HG03108 (cell line): ENCODE data around the gene ACKR3.

Experiments
- ATAC-seq: cut with Tn5 transposase; IDR thresholded peaks from one replicate; pipeline ENCODE4 v1.9.1; 2021; ENCODE audit warnings: moderate library complexity; ENCODE audit not compliant: unreplicated experiment

ACKR3 gene

DNA sequence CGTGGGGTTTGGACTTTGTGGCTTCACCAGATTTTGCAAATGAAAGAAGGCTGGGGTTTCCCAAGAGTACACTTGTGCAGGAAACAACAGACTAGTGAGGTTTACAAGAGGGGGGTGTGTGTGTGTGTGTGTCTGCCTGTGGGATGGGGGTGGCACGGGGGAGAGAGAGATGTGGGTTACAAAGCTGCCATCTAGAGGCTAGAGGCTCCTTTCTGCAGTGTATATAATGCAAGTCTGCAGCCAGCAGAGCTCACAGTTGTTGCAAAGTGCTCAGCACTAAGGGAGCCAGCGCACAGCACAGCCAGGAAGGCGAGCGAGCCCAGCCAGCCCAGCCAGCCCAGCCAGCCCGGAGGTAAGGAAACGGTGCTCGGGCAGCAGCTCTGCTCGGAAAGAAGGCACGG lies at the start of gene ACKR3:
Gene ACKR3 (plus strand): TSS at position 253 of the 401 bp plus-strand sequence. CDS start 10,641 bp downstream, outside the sequence.
- peak; percentile 76 for ATAC-seq

DNA sequence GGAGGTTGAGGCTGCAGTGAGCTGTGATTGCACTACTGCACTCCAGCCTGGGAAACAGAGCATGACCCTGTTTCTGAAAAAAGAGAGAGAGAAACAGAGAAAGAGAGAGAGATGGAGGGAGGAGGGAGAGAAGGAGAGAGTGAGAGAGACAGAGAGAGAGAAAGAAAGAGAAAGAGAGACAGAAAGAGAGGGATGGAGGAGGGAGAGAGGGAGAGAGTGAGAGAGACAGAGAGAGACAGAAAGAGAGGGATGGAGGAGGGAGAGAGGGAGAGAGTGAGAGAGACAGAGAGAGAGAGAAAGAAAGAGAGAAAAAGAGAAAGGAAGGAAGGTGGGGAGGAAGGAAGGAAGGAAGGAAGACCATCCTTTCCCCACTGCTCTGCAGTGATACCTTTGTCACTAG lies 48.1 kb upstream of the ACKR3 start:
- no peak for ATAC-seq

DNA sequence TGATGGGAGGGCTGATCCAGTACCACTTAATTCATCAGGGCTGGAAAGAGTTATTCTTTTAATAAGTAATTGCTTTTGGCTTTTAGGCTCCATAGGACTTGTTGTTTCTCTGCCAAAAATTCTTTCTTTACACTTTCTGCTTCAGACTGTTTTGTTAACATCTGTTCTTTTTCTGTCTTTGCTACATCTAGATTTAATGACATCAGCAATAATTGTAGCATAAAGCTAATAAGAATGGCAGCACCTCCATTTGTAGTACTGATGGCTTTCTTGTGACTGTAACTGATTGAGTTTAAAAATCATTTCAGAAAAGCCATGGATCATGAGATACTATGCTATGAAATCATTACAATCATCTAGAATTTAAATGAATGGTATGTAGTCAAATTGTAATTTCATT lies 46.4 kb upstream of the ACKR3 start:
- ATAC-seq, result no peak

DNA sequence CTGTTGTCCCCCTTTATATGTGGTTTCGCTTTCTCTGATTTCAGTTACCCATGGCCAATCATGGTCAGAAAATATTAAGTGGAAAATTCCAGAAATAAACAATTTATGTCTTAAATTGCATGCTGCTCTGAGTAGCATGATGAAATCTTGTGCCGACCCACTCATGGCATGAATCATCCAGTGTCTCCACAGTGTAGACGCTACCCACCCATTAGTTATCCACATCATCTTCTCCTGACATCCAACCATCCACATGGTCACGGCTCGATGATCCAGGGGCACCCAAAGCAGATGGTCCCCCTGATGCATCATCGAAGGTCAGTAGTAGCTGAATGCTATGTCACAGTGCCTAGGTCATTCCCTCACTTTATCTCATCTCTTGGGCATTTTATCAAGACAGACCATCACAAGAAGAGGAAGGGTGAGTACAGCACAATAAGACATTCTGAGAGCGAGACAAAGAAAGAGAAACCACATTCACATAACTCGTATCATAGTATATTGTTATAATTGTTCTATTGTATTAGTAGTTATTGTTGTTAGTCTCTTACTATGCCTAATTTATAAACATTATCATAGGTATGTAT lies 44.1 kb upstream of the ACKR3 start:
- no peak for ATAC-seq

DNA sequence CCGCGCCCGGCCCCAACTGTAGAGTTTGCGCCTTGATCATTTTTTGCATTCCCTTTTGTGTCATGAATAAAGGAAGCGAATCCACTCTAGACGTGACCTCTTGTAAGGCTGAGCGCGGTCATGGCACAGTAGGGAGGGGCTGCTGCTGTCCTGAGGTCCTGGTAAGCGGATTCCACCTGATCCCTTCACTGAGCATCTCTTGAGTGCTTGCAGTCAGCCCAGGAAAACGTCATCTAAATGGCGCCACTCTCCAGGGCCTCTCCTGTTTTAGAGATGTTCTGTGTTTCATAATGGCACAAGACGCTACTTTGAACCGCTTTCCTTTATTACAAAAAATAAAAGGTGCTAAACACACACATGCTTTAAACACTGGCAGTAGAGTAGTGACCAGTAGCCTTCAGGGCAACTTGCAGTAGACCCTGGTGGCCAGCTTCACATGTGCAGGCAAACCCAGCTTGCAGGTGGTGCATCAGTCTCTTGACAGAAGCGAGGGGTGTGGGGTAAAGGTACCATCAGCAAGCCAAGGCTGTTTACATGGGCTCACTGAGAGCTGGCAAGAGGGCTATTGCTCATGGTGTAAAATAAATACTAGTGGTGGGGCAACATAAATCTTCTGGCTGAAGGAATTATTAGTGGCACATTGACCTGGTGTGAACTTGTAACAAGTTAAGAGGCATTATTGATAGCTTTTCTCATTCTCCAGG lies 43.0 kb upstream of the ACKR3 start:
- ATAC-seq, result no peak

DNA sequence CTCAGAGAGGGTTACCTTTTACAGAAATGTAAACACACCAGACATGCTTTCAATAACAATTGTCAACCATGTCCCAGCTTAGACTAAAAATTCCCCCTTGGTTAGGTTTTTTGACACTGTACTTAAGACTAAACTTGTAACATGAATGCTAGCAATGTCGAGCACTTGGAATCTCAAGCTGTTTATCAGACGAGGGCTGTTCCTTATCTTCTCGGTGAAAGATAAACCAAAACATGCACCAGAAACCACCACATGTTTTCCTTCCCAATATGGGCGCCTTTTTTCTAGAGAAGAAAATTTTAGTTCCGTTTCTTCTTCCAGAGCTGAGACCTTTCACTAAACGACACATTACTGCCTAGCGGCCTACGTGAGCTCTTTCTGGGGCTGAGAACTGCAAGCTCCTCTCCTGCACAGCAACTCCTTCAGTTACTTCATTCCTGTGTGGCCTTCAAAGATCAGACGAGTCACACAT lies 42.4 kb upstream of the ACKR3 start:
- ATAC-seq, result no peak

DNA sequence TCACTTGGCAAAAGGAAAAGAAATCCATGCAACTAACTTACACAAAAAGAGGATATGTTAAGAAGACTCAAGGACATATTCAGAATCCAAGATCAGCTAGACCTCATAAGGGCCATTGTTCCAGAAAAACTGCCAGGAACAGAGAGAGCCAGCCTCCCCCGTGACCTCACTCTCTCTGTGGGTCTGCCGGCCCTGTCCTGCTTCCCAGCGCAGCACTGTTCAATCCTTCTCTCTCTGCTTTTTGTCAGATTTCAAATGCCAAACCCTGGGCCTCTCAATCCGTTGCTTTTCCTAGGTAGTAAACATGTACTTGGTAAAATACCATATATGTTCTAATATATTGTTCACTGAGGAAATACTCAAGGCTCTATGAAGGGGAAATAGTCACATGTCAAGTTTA lies 40.0 kb upstream of the ACKR3 start:
- ATAC-seq, result no peak

DNA sequence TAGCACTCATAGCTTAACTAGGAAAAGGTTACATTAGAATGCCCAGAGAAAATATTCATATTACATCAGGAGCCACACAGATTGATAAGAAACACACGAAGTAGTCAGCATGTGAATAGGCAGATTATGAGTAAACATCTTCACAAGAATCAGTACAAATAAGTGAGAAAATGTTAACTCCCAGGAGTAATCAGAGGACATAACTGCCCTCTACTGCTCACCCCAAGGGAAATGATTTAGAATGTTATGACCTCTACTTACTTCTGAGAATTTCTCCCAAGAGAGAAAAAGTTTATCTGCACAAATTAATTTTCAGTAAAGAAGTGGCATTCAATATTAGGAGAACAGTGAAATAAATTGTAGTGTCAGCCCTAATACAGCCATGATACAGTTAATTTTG lies 39.1 kb upstream of the ACKR3 start:
- no peak for ATAC-seq

DNA sequence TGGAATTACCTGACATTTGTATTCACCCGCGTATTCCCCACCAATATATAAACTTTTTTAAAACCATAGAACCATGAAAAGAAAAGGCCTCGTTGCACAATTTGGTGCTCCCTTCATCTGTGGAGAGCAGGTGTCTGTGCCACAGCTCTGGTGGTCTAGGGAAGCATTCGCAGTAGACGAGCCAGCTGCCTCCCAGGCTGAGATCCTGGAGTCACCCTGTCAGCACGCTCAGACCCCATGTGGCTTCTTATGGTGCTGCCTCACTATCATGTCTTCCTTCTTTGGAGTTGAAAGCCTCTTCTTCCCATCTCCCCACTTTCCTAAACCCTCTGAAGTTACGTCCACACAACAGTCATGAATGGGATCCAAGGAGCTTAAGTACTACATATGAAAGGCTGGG lies 38.4 kb upstream of the ACKR3 start:
- no peak for ATAC-seq

DNA sequence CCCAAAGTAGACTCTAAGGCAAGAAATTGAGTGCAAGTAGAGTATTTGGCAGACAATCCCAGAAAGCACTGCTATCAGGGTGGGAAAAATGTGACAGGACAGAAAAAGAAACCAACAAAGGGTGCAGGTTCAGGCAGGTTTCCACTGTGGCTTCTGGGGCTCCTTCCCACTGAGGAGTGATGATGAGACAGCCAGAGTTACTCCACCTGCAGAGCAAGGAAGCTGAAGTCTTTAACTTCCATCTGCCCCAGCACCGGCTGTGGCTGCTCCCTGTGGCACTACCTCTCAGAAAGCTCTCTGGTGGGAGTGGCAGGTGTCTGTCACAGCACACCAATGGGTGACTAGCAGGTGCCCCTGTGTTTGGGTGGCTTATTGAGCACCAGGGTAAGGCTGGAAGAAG lies 37.6 kb upstream of the ACKR3 start:
- no peak for ATAC-seq

DNA sequence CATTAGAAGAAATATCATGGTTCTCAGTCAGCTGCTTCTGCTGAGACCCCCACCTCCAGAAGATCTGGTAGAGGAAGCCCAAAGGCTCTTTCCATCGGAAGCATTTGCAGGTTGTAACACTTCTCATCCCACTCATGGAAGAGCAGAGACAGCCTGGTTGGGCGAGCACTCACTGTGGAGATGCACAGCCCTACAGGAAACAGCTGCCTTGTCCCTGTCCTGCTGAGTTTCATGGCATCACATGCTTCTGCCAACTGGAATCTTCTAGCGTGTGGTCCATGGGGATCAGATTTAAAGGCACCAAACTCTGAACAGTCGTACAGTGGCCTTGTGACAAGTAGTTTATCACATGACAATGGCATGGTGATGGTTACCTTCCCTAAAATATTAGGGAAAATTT lies 36.3 kb upstream of the ACKR3 start:
- ATAC-seq, result no peak

DNA sequence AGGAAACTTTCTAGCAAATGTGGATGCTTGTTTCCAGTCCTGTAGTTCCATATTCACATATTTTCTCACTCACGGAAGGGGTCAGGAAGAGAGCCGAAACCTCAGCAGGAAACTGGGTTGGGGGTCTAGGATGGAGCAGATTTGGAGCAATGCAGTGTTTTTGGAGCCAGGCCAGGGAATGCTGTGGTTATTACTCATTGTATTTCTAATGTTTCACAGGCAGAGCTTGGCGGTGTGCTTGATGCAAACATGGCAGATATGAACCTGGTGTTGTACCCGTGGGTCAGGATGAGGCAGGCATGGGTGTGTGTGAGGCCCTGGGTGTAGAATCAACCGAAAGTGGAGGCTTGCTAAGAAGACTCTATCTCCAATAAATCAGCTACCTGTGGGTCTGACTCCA lies 34.6 kb upstream of the ACKR3 start:
- no peak for ATAC-seq

DNA sequence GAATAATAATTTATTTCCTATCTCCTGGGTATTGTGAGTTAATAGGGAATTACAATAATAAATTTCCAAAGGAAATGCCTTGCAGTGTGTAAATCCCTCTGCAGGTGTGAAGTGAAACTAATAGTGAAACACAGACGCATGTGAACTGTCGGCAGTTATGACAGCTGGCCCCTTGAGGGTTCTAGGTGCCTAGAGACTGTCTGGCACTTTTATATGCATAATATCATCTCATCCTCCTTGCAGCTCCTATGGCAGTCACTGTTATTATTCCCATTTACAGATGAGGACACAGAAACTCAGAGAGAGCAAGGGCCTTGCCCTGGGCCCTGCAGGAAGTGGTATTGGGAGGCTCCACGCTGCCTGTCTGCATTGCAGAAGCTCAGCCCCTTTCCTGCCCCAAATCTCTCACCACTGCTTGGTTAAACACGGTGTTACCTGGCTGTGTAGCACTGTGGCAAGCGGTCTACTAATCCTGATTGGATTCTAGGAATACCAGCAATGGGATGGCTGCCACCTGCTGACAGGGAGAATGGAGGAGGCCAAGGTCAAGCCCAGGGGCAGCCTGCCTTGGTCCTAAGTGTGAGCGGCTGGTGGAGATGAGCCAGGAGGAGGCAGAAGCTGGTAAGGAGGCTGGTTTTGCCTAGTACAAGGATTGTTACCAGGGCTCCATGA lies 32.8 kb upstream of the ACKR3 start:
- peak; percentile 40 for ATAC-seq

DNA sequence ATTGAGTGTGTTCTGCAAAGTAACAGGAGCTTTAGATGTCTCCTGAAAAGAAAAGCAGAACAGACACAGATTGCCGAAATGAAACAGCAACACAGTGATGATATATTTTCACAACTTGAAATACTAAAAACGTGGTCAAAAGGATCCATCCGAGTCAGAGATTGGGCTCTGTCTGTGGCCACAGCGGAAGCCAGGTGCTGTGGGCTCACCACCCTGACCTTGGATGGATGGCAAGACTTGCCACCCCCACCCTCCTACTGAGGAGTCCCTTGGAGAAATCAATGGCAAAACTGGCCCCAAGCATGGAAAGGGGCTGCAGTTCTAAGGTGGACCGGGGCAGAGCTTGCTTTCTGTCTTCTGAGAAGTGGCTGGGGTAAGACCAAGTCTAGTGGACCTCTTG lies 31.4 kb upstream of the ACKR3 start:
- ATAC-seq, result peak; percentile 50

DNA sequence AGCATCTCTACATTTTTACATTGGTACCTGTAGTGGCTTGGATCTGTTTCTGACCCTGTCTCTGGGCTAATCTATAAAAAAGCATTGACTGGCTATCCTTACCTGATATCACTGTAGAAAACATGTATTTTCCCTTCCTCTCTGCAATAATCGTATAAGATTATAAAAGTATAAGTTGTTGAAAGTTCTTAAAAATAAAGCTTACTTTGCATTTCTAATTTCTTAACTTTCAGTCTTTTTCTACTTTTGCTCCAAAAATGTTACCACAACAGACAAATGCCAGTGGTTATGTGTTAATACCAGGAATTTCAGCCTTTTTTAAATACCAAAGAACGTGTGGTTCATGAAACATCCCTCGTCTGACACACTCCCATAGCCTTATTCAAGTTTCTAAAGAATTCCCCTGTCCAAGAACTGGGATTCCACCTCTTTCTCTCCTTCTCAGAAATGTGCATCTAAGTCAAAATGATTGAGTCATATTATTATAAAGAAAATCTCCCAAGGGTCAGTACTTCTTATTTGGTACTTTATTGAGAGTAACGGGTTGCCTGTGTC lies 28.5 kb upstream of the ACKR3 start:
- no peak for ATAC-seq

DNA sequence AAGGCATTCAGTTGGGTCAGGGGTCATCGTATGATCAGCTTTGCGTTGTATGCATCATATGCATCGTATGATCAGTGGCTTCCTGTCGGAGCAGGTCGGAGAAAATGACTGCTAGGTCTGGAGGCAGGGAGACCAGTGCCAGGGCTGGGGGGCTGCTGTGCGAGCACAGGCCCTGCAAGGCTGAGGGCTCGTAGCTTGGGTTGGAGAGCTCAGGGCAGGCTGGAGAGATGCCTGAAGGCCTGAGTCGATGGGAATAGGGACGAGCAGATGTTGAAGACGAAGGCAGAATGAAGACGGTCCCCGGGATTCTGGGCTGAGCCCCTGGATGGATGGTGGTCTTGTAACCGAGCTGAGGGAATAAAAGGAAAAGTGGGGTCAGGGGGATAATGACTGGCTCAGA lies 25.3 kb upstream of the ACKR3 start:
- no peak for ATAC-seq

DNA sequence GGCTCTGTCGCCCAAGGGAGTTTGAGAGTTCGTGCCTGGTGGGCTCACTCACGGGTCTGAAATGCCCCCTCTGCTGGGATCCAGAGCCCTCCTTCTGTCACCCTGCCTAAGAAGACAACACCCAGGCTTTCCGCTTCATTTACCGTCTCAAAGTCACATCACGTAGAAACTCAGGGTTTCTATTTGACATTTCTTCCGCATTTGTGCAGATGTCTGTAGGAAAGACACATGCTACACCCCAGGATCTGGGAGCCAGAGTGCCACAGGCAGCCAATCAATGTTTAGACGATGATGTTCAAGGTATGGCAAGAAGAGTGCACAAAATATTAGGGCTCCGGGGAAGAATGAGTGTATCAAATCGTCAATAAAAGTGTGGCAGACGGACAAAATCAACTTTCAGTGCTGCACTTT lies 24.4 kb upstream of the ACKR3 start:
- ATAC-seq, result peak; percentile 50

DNA sequence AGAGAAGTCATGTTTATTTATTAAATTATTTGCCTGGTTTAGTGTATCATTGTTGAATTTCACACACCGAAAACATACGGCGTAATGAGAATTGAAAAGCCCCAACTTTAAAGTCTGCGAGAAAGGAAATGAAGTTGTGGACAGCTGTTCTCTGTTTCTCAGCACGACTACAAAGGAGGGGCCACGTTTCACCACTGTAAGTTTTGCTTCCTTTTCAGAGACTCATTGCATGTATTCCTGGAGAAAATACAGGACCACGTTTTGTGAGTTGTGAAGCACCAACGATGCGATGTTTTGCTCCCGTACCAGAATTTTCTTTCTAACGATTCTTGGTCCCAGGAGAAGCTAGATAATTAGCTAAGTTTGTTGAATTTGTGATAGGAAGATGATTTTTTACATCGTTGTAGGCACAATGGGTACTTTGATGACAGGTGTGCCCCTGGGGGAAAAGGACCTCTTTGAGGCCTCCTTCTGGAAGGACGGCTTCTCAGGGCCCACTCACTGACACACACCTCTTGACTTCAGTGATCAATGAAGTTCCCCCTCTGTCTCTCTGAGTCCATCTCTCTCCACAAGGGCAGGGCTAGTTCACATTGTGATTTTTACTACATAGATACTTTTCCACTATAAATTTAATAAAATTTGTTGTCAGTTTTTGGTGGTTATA lies 23.7 kb upstream of the ACKR3 start:
- peak; percentile 54 for ATAC-seq

DNA sequence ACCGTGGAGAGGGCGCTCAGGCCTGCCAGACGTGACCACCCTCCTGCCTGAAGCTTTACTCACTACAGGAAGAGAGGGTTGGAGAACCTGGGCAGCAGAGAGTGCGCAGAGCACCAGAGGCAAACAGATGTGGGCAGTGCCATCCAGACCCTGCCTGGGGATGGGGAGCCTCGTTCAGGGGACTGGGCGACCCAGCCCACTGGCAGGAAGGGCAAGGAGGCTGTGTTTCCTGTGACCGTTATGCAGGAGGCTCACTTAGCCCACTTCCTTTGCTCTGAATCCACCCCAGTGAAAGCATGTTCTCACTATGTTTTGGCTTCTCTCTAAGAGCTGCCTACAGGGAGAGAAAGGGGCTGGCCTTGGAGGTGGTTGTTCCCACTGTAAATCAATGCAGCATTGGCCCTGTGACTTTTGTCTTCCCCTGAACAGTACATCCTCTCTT lies 23.0 kb upstream of the ACKR3 start:
- peak; percentile 21 for ATAC-seq

DNA sequence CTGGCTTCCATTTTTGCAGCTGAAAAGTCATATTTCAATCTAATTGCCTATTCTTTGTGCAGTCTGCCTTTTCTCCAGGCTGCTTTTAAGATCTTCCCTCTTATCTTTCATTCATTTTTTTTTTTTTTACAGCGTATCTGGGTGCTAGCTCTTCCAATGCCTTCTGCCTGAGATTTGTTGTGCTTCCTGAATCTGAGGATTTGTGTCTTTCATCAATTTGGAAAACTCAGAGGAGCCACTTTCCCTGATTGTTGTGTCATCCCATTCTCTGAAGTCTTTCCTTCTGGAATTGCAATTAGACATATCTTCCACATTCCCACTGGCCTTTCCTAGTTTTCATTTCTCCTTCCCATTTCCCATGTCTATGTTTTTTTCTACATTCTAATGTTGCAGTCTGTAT lies 21.9 kb upstream of the ACKR3 start:
- ATAC-seq, result no peak

DNA sequence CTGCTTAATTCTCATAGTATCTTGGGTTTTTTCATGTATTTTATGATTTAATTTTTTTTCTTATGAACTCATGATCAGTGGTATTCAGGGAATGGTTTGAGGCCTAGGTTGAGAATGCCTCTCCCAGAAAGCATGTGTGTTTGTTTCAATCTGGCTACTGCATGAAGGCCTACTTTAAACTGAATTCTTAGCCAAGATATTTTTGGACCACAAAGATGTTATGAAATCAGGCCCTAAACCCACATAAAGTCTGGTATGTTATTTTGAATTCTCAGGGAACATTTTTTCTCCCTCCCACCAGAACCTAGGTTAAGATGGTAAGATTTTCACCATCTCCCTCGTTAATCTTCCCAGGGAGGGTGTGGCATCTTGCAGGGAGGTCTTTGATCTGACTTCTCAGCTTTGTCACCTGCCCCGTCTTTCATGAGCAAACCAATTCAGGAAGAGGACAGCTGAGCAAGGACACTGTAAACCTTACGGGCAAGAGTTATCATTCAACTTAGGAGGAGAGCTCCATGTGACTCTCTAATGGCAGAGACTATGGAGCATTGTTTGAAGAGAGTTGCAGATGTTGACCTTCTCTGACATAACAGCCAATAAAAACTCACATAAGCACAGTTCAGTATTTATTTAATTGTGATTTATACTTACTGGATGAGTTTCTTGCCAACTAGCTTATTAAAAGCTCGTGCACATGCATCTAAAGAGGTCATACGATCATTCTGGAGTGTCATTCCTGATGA lies 21.3 kb upstream of the ACKR3 start:
- no peak for ATAC-seq
